KMS-11 (cell line): ENCODE data around the gene TEP1.

Experiments
- H2AFZ ChIP-seq: fragments of 200-600 bp; sonication (generic); 2 replicates; pipeline ENCODE4 v1.6.1; 2016; ENCODE audit warnings: antibody characterized with exemption, mixed run types, low read depth
- H3K27ac ChIP-seq: fragments of 200-600 bp; sonication (generic); 2 replicates; pipeline ENCODE4 v1.6.1; 2016; ENCODE audit warnings: mild to moderate bottlenecking, mixed run types
- H3K27me3 ChIP-seq: fragments of 200-600 bp; sonication (generic); 2 replicates; pipeline ENCODE4 v1.6.1; 2017; ENCODE audit warnings: mild to moderate bottlenecking, low read depth, mixed run types, moderate library complexity; ENCODE audit not compliant: insufficient read depth
- H3K36me3 ChIP-seq: fragments of 200-600 bp; sonication (generic); 2 replicates; pipeline ENCODE4 v1.6.1; 2017; ENCODE audit warnings: mild to moderate bottlenecking, mixed run types; ENCODE audit not compliant: insufficient read depth
- H3K4me1 ChIP-seq: fragments of 200-600 bp; sonication (generic); 2 replicates; pipeline ENCODE4 v1.6.1; 2016; ENCODE audit warnings: mild to moderate bottlenecking, low read depth, mixed run types; ENCODE audit not compliant: poor library complexity, severe bottlenecking
- H3K4me2 ChIP-seq: fragments of 200-600 bp; sonication (generic); 2 replicates; pipeline ENCODE4 v1.7.0; 2016; ENCODE audit warnings: mild to moderate bottlenecking, mixed run types
- H3K4me3 ChIP-seq: fragments of 200-600 bp; sonication (generic); IDR thresholded peaks from 2 replicates; pipeline ENCODE4 v1.6.1; 2017; ENCODE audit warnings: low read depth, low read length, mixed read lengths; ENCODE audit not compliant: insufficient read depth
- H3K79me2 ChIP-seq: fragments of 200-600 bp; sonication (generic); 2 replicates; pipeline ENCODE4 v1.6.1; 2016; ENCODE audit warnings: low read depth, mixed run types; ENCODE audit not compliant: insufficient read depth
- H3K9ac ChIP-seq: fragments of 200-600 bp; sonication (generic); 2 replicates; pipeline ENCODE4 v1.6.1; 2016; ENCODE audit warnings: mild to moderate bottlenecking, mixed run types
- H4K20me1 ChIP-seq: fragments of 200-600 bp; sonication (generic); 2 replicates; pipeline ENCODE4 v1.6.1; 2016; ENCODE audit warnings: mild to moderate bottlenecking, mixed run types; ENCODE audit not compliant: insufficient read depth
- TF ChIP-seq, protein P1 (sequence below): fragments of 200-600 bp; sonication (generic); conservative IDR thresholded peaks from 2 replicates; pipeline ENCODE4 v1.6.1; 2017; ENCODE audit warnings: low read depth, mild to moderate bottlenecking, antibody characterized with exemption, low read length, moderate library complexity, mixed read lengths

Gene TEP1

DNA sequence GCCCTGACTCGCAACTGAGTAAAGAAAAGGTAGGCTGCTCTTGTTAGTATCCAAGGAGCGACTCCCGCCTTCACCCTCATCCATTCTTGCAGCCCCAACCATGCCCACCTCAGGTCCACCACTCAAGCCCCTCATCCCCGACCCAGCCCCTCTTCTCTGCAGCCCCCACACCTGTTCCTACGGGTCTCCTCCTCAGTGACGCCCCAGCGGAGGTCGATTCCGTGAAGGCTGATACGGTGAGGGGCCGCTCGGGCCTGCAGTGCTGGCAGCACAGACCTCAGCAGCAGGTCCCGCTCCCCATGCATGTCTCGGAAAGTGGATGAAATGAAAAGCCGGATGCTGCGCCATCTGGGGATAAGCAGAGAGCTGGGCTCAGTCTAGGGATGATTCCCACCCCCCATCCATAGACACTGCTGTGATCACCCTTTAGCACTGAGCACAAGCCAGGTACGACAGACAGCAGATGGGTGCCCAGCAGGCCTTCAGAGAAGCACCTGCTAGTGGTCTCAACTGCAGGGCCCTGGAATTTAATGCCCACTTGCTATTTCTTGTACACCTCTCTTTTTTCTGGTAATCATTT is 26.9 kb downstream of the TEP1 start:
- Histone ChIP-seq H3K4me3 (no peak overlapping the region), H3K9ac (no peak overlapping the region), H3K36me3 (no peaks in the 10 kb centered on the region), H3K79me2 (no peaks in the 10 kb centered on the region), H3K4me1 (no peaks in the 10 kb centered on the region), H3K4me2 (no peak overlapping the region), H4K20me1 (no peaks in the 10 kb centered on the region), H2AFZ (no peak overlapping the region), H3K27me3 (no peaks in the 10 kb centered on the region), H3K27ac (no peak overlapping the region)
- TF ChIP-seq, protein P1, sequence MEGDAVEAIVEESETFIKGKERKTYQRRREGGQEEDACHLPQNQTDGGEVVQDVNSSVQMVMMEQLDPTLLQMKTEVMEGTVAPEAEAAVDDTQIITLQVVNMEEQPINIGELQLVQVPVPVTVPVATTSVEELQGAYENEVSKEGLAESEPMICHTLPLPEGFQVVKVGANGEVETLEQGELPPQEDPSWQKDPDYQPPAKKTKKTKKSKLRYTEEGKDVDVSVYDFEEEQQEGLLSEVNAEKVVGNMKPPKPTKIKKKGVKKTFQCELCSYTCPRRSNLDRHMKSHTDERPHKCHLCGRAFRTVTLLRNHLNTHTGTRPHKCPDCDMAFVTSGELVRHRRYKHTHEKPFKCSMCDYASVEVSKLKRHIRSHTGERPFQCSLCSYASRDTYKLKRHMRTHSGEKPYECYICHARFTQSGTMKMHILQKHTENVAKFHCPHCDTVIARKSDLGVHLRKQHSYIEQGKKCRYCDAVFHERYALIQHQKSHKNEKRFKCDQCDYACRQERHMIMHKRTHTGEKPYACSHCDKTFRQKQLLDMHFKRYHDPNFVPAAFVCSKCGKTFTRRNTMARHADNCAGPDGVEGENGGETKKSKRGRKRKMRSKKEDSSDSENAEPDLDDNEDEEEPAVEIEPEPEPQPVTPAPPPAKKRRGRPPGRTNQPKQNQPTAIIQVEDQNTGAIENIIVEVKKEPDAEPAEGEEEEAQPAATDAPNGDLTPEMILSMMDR = no peak

GRCh38 chr14:20384886-20385285 is 28.4 kb downstream of the TEP1 start:
- no peaks in the 10 kb centered on the region for H4K20me1 ChIP-seq
- no peak overlapping the region for H3K9ac ChIP-seq
- TF ChIP-seq, protein P1 = no peak
- H3K4me2 ChIP-seq = no peak overlapping the region
- no peak overlapping the region for H3K27ac ChIP-seq
- H3K79me2 ChIP-seq = no peaks in the 10 kb centered on the region
- no peaks in the 10 kb centered on the region for H3K36me3 ChIP-seq
- H3K27me3 ChIP-seq = no peaks in the 10 kb centered on the region
- no peak overlapping the region for H3K4me3 ChIP-seq
- H2AFZ ChIP-seq = no peak overlapping the region
- no peaks in the 10 kb centered on the region for H3K4me1 ChIP-seq

GRCh38 chr14:20384321-20384720 is 29.0 kb downstream of the TEP1 start:
- no peaks in the 10 kb centered on the region for H3K79me2 ChIP-seq
- TF ChIP-seq, protein P1 = no peak
- no peak overlapping the region for H3K4me3 ChIP-seq
- no peaks in the 10 kb centered on the region for H3K4me1 ChIP-seq
- H3K36me3 ChIP-seq = no peaks in the 10 kb centered on the region
- no peak overlapping the region for H3K27ac ChIP-seq
- H4K20me1 ChIP-seq = no peaks in the 10 kb centered on the region
- H3K4me2 ChIP-seq = no peak overlapping the region
- no peaks in the 10 kb centered on the region for H3K27me3 ChIP-seq
- H2AFZ ChIP-seq = no peak overlapping the region
- no peak overlapping the region for H3K9ac ChIP-seq

DNA sequence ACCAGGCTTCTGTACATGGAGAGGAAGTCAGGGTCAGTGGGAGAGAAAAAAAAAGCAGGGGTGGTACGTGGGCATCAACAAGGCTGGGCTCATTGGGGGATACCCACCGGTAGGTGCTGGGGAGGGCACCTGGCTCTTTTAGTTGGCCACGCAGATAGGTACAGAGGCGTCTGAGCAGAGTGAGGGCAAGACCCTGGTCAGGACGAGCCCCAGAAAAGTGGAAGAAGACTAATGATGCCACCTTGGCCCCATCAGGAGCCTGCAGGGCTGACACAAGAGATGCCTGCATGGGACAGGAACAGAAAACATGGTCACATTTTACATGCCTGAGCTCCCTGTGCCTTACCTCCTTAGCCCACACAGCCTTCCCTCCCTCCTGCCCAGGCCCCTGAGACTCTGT is 29.7 kb downstream of the TEP1 start:
- no peaks in the 10 kb centered on the region for H3K36me3 ChIP-seq

More for the DNA sequence above, 29.7 kb downstream of the TEP1 start:
- no peak overlapping the region for H3K9ac ChIP-seq
- no peaks in the 10 kb centered on the region for H3K27me3 ChIP-seq
- TF ChIP-seq, protein P1 = no peak
- H3K4me3 ChIP-seq = no peak overlapping the region
- no peak overlapping the region for H2AFZ ChIP-seq
- no peak overlapping the region for H3K27ac ChIP-seq
- H4K20me1 ChIP-seq = no peaks in the 10 kb centered on the region
- H3K79me2 ChIP-seq = no peaks in the 10 kb centered on the region
- H3K4me2 ChIP-seq = no peak overlapping the region
- no peaks in the 10 kb centered on the region for H3K4me1 ChIP-seq
